Left lung (tissue), 10 donors: ENCODE data around the gene DNAH10. TPM values are rescaled to one million over a fixed set of nuclear protein-coding genes. Genes with fewer than 3 reads are reported as not detected.

Experiments
- ATAC-seq: fragments of 200-7000 bp; cut with Tn5 transposase; one replicate; pipeline ENCODE4 v1.9.1; 2020; ENCODE audit warnings: moderate library complexity
- DNase-seq, 4 donors: peaks; one replicate each; pipeline ENCODE4 v3.0.0-alpha.2; 2013 to 2020
- H3K27ac ChIP-seq, 2 donors: fragments of 200-600 bp; sonication (generic) in 1 of 2; one replicate each; pipeline versions ENCODE4 v1.5.0 to v1.8.0; 2020 to 2021
- H3K27me3 ChIP-seq, 2 donors: fragments of 200-600 bp; sonication (generic) in 1 of 2; one replicate each; pipeline versions ENCODE4 v1.5.0 to v1.8.0; 2020 to 2021
- H3K36me3 ChIP-seq, 2 donors: fragments of 200-600 bp; sonication (generic) in 1 of 2; one replicate each; pipeline versions ENCODE4 v1.5.0 to v1.8.0; 2020 to 2021
- H3K4me1 ChIP-seq, 2 donors: fragments of 200-600 bp; one replicate each; pipeline ENCODE4 v1.8.0; 2021
- H3K4me3 ChIP-seq, 2 donors: fragments of 200-600 bp; sonication (generic) in 1 of 2; one replicate each; pipeline versions ENCODE4 v1.5.0 to v1.8.0; 2020 to 2021; ENCODE audit warnings: mild to moderate bottlenecking in 1 of 2
- H3K9me3 ChIP-seq, 2 donors: fragments of 200-600 bp; sonication (generic) in 1 of 2; one replicate each; pipeline versions ENCODE4 v1.5.0 to v1.8.0; 2020 to 2021
- CTCF ChIP-seq, 2 donors: fragments of 200-600 bp; sonication (generic) in 1 of 2; IDR thresholded peaks; one replicate each; pipeline versions ENCODE4 v1.5.0 to v1.8.0; 2021; ENCODE audit warnings: antibody characterized with exemption in 2 of 2
- intact Hi-C, 2 donors: fragments of 100-400 bp; cut with DNase I; formaldehyde crosslinking; loops; one replicate each; pipeline versions ENCODE4 v1.11.2 to v1.14.2; 2022
- polyA plus RNA-seq, 6 donors: library from polyadenylated mRNA; unstranded; fragments of 120-200 nt; gene quantifications; one replicate each; pipeline ENCODE4 v1.2.1, GENCODE V29; 2013; ENCODE audit not compliant: insufficient read length in 6 of 6
- total RNA-seq, 2 donors: library from RNA; stranded (reverse); fragmentation: NEBNext Ultra II Directional; extraction: Animal tissue kit (Norgen Biotek cat#: 25700); gene quantifications; one replicate each; pipeline ENCODE4 v1.2.1, GENCODE V29; 2021
- donor health status: DM: no; HTN: yes; CAD: no.
- donor health status: DM: no; HTN: no; CAD: no.

DNAH10 gene
- total and polyA plus RNA-seq, 8 donors, result 0.79 to 10.4 (median 6.5) TPM

GRCh38 chr12:123771261-123771660, 9.2 kb downstream of the DNAH10 start:
- no peak for ATAC-seq
- intact Hi-C loops, result no loop called here
- DNase-seq, result no peak
- Histone ChIP-seq H3K36me3 (no peaks in the 10 kb centered on the region), H3K27ac (no peak overlapping the region), H3K27me3 (no peaks in the 10 kb centered on the region), H3K9me3 (peaks cover 0 to 4% of the 10 kb centered on the region in 2 donors), H3K4me3 (no peak overlapping the region), H3K4me1 (no peaks in the 10 kb centered on the region)
- TF ChIP-seq CTCF (IDR thresholded peaks at IDR 0.05), result no peak

- no peak for TF ChIP-seq CTCF (IDR thresholded peaks at IDR 0.05)
- Histone ChIP-seq H3K36me3 (no peaks in the 10 kb centered on the region), H3K9me3 (peaks cover 0 to 4% of the 10 kb centered on the region in 2 donors), H3K27me3 (no peaks in the 10 kb centered on the region), H3K27ac (no peak overlapping the region), H3K4me3 (no peak overlapping the region), H3K4me1 (no peaks in the 10 kb centered on the region)
- intact Hi-C loops, result no loop called here
- no peak for ATAC-seq
- no peak for DNase-seq
These were observed 10.0 kb downstream of the DNAH10 start for GRCh38 chr12:123772074-123772473.

- Histone ChIP-seq H3K27ac (no peak overlapping the region), H3K9me3 (peaks cover 0 to 4% of the 10 kb centered on the region in 2 donors), H3K4me3 (no peak overlapping the region), H3K4me1 (no peaks in the 10 kb centered on the region), H3K36me3 (no peaks in the 10 kb centered on the region), H3K27me3 (no peaks in the 10 kb centered on the region)
- DNase-seq (no peak), ATAC-seq (no peak)
- intact Hi-C loops, result no loop called here
- TF ChIP-seq CTCF (IDR thresholded peaks at IDR 0.05), result no peak
These were observed 11.3 kb downstream of the DNAH10 start for GRCh38 chr12:123773375-123773774.

GRCh38 chr12:123779551-123779950, 17.4 kb downstream of the DNAH10 start:
- intact Hi-C loops, result no loop called here
- no peaks in the 10 kb centered on the region for H3K27me3 ChIP-seq
- peaks cover 0 to 4% of the 10 kb centered on the region in 2 donors for H3K9me3 ChIP-seq
- ATAC-seq (no peak), DNase-seq (no peak)
- H3K4me1 ChIP-seq, result no peaks in the 10 kb centered on the region
- no peaks in the 10 kb centered on the region for H3K36me3 ChIP-seq
- no peak overlapping the region for H3K4me3 ChIP-seq
- no peak overlapping the region for H3K27ac ChIP-seq
- TF ChIP-seq CTCF (IDR thresholded peaks at IDR 0.05), result no peak

- ATAC-seq, result no peak
- DNase-seq, result no peak
- H3K4me1 ChIP-seq, result no peaks in the 10 kb centered on the region
These were observed 21.1 kb downstream of the DNAH10 start for GRCh38 chr12:123782997-123783792.

More at GRCh38 chr12:123782997-123783792, 21.1 kb downstream of the DNAH10 start:
- Histone ChIP-seq H3K27me3 (no peaks in the 10 kb centered on the region), H3K36me3 (no peaks in the 10 kb centered on the region), H3K4me3 (no peak overlapping the region), H3K27ac (no peak overlapping the region), H3K9me3 (peaks cover 0 to 4% of the 10 kb centered on the region in 2 donors)
- no peak for TF ChIP-seq CTCF (IDR thresholded peaks at IDR 0.05)
- intact Hi-C loops, result no loop called here
